ENCODE results near the gene INPP4B.

DNA sequence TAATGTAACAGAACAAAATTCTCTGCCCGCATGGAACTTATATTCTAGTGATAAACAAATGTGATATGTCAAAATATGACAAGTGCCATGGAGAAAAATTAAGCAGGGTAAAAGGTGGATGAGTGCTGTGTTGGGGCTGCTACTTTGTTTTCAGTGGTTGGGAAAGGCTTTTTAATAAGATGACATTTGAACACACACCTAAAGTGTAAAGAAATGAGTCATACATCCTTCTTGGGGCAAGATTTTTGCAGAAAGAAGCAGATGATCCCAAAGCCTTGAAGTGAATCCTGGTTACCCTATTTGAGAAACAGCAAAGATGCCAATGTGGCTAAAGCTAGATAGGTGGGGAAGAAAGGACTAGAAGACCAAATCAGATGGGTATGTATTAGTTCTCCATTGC, 564.1 kb downstream of the INPP4B start:
- TF ChIP-seq CTCF (IDR thresholded peaks at IDR 0.05; ENCODE audit: low read length), result no peak
- TF ChIP-seq EZH2 (IDR thresholded peaks at IDR 0.05; ENCODE audit: borderline replicate concordance, low read length), result no peak
